ENCODE data around the gene MATN4. TPM values are rescaled to one million over a fixed set of nuclear protein-coding genes. Genes with fewer than 3 reads are reported as not detected.

MATN4 gene
- total RNA-seq, 1 experiment from 2014 or later: not detected

DNA sequence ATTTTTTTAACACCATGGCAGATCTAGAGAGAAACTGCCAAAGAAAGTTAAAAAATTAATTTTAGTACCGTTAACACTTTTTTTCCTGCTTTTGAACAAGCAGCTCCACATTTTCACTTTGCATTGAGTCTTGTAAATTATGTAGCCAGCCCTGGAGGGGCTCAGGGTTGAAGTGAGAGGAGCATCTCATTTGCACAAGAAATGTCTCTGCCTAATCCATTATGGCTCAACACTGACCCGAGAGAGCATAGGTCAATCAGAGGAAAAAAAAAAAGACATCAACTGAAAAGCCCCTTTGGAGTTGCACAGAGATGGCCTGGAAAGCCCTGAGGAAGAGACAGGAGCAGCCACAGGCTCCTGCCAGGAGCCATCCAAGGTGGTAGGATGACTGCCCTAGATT, 49.4 kb downstream of the MATN4 start:
- no TSS peak for BruUV-seq (replicated peaks)
- POLR2A ChIA-PET: interaction anchor here (0.8 to 1.1 kb wide), 3 partner anchors 9 to 129 kb away, joined by 3 to 5 read pairs (median 3); no protein-coding TSS in a partner anchor
- no peak overlapping the region for H3K4me3 Mint-ChIP-seq (ENCODE audit: unreplicated experiment)

DNA sequence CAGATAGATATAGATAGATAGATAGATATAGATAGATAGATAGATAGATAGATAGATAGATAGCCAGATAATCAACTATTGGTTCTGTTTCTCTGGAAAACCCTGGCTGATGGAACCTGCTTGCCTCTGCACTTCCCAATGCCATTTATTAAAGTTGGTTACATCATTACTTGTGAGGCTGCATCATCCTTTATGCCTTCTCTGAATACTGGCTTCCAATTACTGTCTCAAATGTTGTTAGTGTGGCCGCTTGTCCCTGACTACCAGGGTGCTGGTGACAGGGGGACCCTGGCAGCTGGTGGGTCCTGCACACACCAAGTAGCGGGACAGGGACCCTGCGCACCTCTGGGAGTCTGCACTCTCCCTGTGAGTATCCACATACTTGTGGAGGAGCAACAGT, 49.8 kb downstream of the MATN4 start:
- Mint-ChIP-seq H3K36me3 (ENCODE audit: insufficient read depth, unreplicated experiment) (no peaks in the 10 kb centered on the region), H3K9me3 (ENCODE audit: unreplicated experiment) (no peaks in the 10 kb centered on the region), H3K27ac (ENCODE audit: low read depth, unreplicated experiment) (no peak overlapping the region), H3K4me1 (ENCODE audit: insufficient read depth, unreplicated experiment) (peaks cover 30% of the 10 kb centered on the region), H3K27me3 (ENCODE audit: insufficient read depth, unreplicated experiment) (no peaks in the 10 kb centered on the region), H3K4me3 (ENCODE audit: unreplicated experiment) (no peak overlapping the region)
- ChIA-PET CTCF (interaction anchor here (1.0 to 12.6 kb wide), 3 partner anchors 34 to 162 kb away, joined by 3 to 154 read pairs (median 5); no protein-coding TSS in a partner anchor), POLR2A (interaction anchor here (0.8 to 1.1 kb wide), 4 partner anchors 8 to 129 kb away, joined by 3 to 5 read pairs (median 4); no protein-coding TSS in a partner anchor)
- intact Hi-C loops (cut with micrococcal nuclease): no loop called here
- no TSS peak for BruUV-seq (replicated peaks)
- TF ChIP-seq, protein P1, sequence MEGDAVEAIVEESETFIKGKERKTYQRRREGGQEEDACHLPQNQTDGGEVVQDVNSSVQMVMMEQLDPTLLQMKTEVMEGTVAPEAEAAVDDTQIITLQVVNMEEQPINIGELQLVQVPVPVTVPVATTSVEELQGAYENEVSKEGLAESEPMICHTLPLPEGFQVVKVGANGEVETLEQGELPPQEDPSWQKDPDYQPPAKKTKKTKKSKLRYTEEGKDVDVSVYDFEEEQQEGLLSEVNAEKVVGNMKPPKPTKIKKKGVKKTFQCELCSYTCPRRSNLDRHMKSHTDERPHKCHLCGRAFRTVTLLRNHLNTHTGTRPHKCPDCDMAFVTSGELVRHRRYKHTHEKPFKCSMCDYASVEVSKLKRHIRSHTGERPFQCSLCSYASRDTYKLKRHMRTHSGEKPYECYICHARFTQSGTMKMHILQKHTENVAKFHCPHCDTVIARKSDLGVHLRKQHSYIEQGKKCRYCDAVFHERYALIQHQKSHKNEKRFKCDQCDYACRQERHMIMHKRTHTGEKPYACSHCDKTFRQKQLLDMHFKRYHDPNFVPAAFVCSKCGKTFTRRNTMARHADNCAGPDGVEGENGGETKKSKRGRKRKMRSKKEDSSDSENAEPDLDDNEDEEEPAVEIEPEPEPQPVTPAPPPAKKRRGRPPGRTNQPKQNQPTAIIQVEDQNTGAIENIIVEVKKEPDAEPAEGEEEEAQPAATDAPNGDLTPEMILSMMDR (IDR thresholded peaks at IDR 0.05; ENCODE audit: unreplicated experiment): no peak
- no peak for DNase-seq (ENCODE audit: unreplicated experiment)

More for the DNA sequence above, 49.4 kb downstream of the MATN4 start:
- intact Hi-C loops (cut with micrococcal nuclease): no loop called here
- no peak for DNase-seq (ENCODE audit: unreplicated experiment)
- no peaks in the 10 kb centered on the region for H3K9me3 Mint-ChIP-seq (ENCODE audit: unreplicated experiment)
- CTCF ChIA-PET: interaction anchor here (0.6 to 12.6 kb wide), 4 partner anchors 34 to 511 kb away, joined by 3 to 154 read pairs (median 4); no protein-coding TSS in a partner anchor
- H3K27me3 Mint-ChIP-seq (ENCODE audit: insufficient read depth, unreplicated experiment): no peaks in the 10 kb centered on the region
- H3K27ac Mint-ChIP-seq (ENCODE audit: low read depth, unreplicated experiment): no peak overlapping the region
- H3K4me1 Mint-ChIP-seq (ENCODE audit: insufficient read depth, unreplicated experiment): peaks cover 26% of the 10 kb centered on the region
- H3K36me3 Mint-ChIP-seq (ENCODE audit: insufficient read depth, unreplicated experiment): no peaks in the 10 kb centered on the region
- TF ChIP-seq, protein P1 (IDR thresholded peaks at IDR 0.05; ENCODE audit: unreplicated experiment): no peak

DNA sequence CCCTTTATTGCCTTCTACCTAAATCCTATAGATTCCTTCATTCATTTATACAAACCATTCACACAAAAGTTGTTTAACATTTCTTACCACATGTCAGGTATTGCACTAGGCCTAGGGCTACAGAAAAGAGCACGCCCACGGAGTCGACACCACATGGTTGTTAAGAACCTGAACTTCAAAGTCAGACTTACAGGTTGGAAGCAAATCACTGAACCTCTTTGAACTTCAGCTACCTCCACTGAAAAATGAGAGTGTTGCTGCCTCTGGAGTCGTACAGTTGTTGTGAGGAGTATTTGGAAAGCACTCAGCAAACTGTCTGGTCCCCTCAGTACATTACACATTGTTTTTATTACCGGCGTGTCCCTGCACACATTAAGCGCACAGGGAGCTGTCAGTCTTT, 50.4 kb downstream of the MATN4 start:
- ChIA-PET POLR2A (interaction anchor here (0.9 to 1.3 kb wide), 3 partner anchors 14 to 37 kb away, joined by 3 to 5 read pairs (median 4); no protein-coding TSS in a partner anchor), CTCF (interaction anchor here (0.6 to 12.6 kb wide), 5 partner anchors 13 to 214 kb away, joined by 3 to 154 read pairs (median 6); no protein-coding TSS in a partner anchor)
- H3K27ac Mint-ChIP-seq (ENCODE audit: low read depth, unreplicated experiment): no peak overlapping the region
- no peak for DNase-seq (ENCODE audit: unreplicated experiment)
- H3K9me3 Mint-ChIP-seq (ENCODE audit: unreplicated experiment): no peaks in the 10 kb centered on the region
- no peaks in the 10 kb centered on the region for H3K36me3 Mint-ChIP-seq (ENCODE audit: insufficient read depth, unreplicated experiment)
- no TSS peak for BruUV-seq (replicated peaks)
- no peak overlapping the region for H3K4me3 Mint-ChIP-seq (ENCODE audit: unreplicated experiment)
- H3K4me1 Mint-ChIP-seq (ENCODE audit: insufficient read depth, unreplicated experiment): peaks cover 35% of the 10 kb centered on the region
- TF ChIP-seq, protein P1 (IDR thresholded peaks at IDR 0.05; ENCODE audit: unreplicated experiment): no peak
- no peaks in the 10 kb centered on the region for H3K27me3 Mint-ChIP-seq (ENCODE audit: insufficient read depth, unreplicated experiment)
- intact Hi-C loops (cut with micrococcal nuclease): no loop called here

DNA sequence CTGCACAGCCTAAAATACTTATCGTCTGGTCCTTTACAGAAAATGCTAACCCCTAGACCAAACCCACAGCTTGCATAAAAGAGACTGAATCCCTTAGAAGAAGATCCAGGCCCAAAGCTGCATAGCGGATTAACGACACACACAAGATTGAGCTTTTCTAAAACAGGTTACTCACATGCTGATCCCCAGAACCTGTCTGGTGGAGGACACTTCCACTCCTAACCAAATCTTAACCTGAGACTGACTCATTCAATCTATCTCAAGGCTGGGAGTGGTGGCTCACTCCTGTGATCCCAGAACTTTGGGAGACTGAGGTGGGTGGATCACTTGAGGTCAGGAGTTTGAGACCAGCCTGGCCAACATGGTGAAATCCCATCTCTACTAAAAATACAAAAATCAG, 50.9 kb downstream of the MATN4 start:
- Mint-ChIP-seq H3K27ac (ENCODE audit: low read depth, unreplicated experiment) (no peak overlapping the region), H3K36me3 (ENCODE audit: insufficient read depth, unreplicated experiment) (peaks cover 2% of the 10 kb centered on the region), H3K27me3 (ENCODE audit: insufficient read depth, unreplicated experiment) (no peaks in the 10 kb centered on the region), H3K4me1 (ENCODE audit: insufficient read depth, unreplicated experiment) (peaks cover 41% of the 10 kb centered on the region), H3K9me3 (ENCODE audit: unreplicated experiment) (no peaks in the 10 kb centered on the region), H3K4me3 (ENCODE audit: unreplicated experiment) (no peak overlapping the region)
- intact Hi-C loops (cut with micrococcal nuclease): no loop called here
- BruUV-seq (replicated peaks): no TSS peak
- CTCF ChIA-PET: interaction anchor here (0.6 to 12.6 kb wide), 6 partner anchors 12 to 213 kb away, joined by 3 to 154 read pairs (median 6); no protein-coding TSS in a partner anchor
- no peak for DNase-seq (ENCODE audit: unreplicated experiment)
- TF ChIP-seq, protein P1 (IDR thresholded peaks at IDR 0.05; ENCODE audit: unreplicated experiment): no peak
- POLR2A ChIA-PET: interaction anchor here (0.9 to 1.3 kb wide), 2 partner anchors 15 to 34 kb away, joined by 3 to 4 read pairs; no protein-coding TSS in a partner anchor
